Suppressor macrophage treated with lipopolysaccharide for 4 hours (primary cell): ENCODE data around the gene AFAP1.

Experiments
- DNase-seq: peaks from one replicate; pipeline ENCODE4 v3.0.0-alpha.2; 2020

Gene AFAP1

GRCh38 chr4:7801001-7801400 lies 138.7 kb downstream of the AFAP1 start:
- no peak for DNase-seq

GRCh38 chr4:7800410-7800809 lies 139.3 kb downstream of the AFAP1 start:
- no peak for DNase-seq

- no peak for DNase-seq
These were observed 139.9 kb downstream of the AFAP1 start for GRCh38 chr4:7799736-7800135.

- no peak for DNase-seq
These were observed 140.4 kb downstream of the AFAP1 start for GRCh38 chr4:7799306-7799705.

GRCh38 chr4:7798178-7798995 lies 141.3 kb downstream of the AFAP1 start:
- DNase-seq, result no peak

GRCh38 chr4:7797330-7797729 lies 142.3 kb downstream of the AFAP1 start:
- DNase-seq, result no peak

GRCh38 chr4:7795983-7796382 lies 143.7 kb downstream of the AFAP1 start:
- DNase-seq, result no peak

GRCh38 chr4:7793186-7793585 lies 146.5 kb downstream of the AFAP1 start:
- no peak for DNase-seq

GRCh38 chr4:7792616-7793015 lies 147.0 kb downstream of the AFAP1 start:
- DNase-seq, result no peak

- DNase-seq, result no peak
These were observed 148.7 kb downstream of the AFAP1 start for GRCh38 chr4:7790999-7791398.

- DNase-seq, result no peak
These were observed 149.6 kb downstream of the AFAP1 start for GRCh38 chr4:7790023-7790422.

GRCh38 chr4:7788694-7789425 lies 150.8 kb downstream of the AFAP1 start:
- DNase-seq, result peak; percentile 40

GRCh38 chr4:7788193-7788592 lies 151.5 kb downstream of the AFAP1 start:
- no peak for DNase-seq

- DNase-seq, result no peak
These were observed 151.9 kb downstream of the AFAP1 start for GRCh38 chr4:7787681-7788141.

GRCh38 chr4:7787067-7787466 lies 152.6 kb downstream of the AFAP1 start:
- no peak for DNase-seq

- DNase-seq, result no peak
These were observed 153.1 kb downstream of the AFAP1 start for GRCh38 chr4:7786517-7786916.

- no peak for DNase-seq
These were observed 153.6 kb downstream of the AFAP1 start for GRCh38 chr4:7786040-7786439.

GRCh38 chr4:7785017-7785416 lies 154.6 kb downstream of the AFAP1 start:
- no peak for DNase-seq

- no peak for DNase-seq
These were observed 155.4 kb downstream of the AFAP1 start for GRCh38 chr4:7784131-7784870.

- no peak for DNase-seq
These were observed 156.1 kb downstream of the AFAP1 start for GRCh38 chr4:7783541-7783940.

- no peak for DNase-seq
These were observed 156.9 kb downstream of the AFAP1 start for GRCh38 chr4:7782783-7783182.

GRCh38 chr4:7781993-7782392 lies 157.7 kb downstream of the AFAP1 start:
- no peak for DNase-seq

- peak; percentile 9 for DNase-seq
These were observed 158.3 kb downstream of the AFAP1 start for GRCh38 chr4:7781366-7781765.
